SK-N-SH treated with all-trans-retinoic acid at 6 μM for 48 hours (cell line): ENCODE measurements around the gene TMEM132D.

Experiments
- ATAC-seq: fragments of 200-7000 bp; cut with Tn5 transposase; 3 replicates; pipeline ENCODE4 v1.9.1; 2020; ENCODE audit warnings: mild to moderate bottlenecking, moderate library complexity
- ARNTL ChIP-seq: fragments of 450-650 bp; formaldehyde crosslinking; IDR thresholded peaks from 2 replicates; pipeline ENCODE4 v1.5.0; 2020; ENCODE audit warnings: low read depth, mild to moderate bottlenecking, moderate library complexity, borderline replicate concordance
- BACH2 ChIP-seq: fragments of 250-450 bp; sonication (Bioruptor Pico); IDR thresholded peaks from 2 replicates; pipeline ENCODE4 v1.9.0; 2021; ENCODE audit warnings: mild to moderate bottlenecking, borderline replicate concordance
- CSDC2 ChIP-seq: fragments of 250-450 bp; sonication (Bioruptor Pico); IDR thresholded peaks from 2 replicates; pipeline ENCODE4 v1.5.0; 2020; ENCODE audit warnings: mild to moderate bottlenecking, moderate library complexity
- ESRRG ChIP-seq: fragments of 250-450 bp; sonication (Bioruptor Pico); IDR thresholded peaks from 2 replicates; pipeline ENCODE4 v1.6.1; 2021; ENCODE audit warnings: mild to moderate bottlenecking
- GLIS3 ChIP-seq: fragments of 250-450 bp; sonication (Bioruptor Pico); IDR thresholded peaks from 2 replicates; pipeline ENCODE4 v1.5.0; 2020; ENCODE audit warnings: mild to moderate bottlenecking, moderate library complexity
- ISL1 ChIP-seq: fragments of 250-450 bp; sonication (Bioruptor Pico); IDR thresholded peaks from 2 replicates; pipeline ENCODE4 v2.1.2; 2022; ENCODE audit warnings: mild to moderate bottlenecking, moderate library complexity
- OSR1 ChIP-seq: fragments of 250-450 bp; sonication (Bioruptor Pico); IDR thresholded peaks from 2 replicates; pipeline ENCODE4 v1.8.0; 2022; ENCODE audit warnings: moderate library complexity, mild to moderate bottlenecking, inconsistent platforms
- PPARA ChIP-seq: fragments of 250-450 bp; sonication (Bioruptor Pico); IDR thresholded peaks from 2 replicates; pipeline ENCODE4 v1.5.0; 2020; ENCODE audit warnings: mild to moderate bottlenecking, borderline replicate concordance
- RARB ChIP-seq: fragments of 250-450 bp; sonication (Bioruptor Pico); IDR thresholded peaks from 2 replicates; pipeline ENCODE4 v1.8.0; 2021; ENCODE audit warnings: mild to moderate bottlenecking, moderate library complexity
- SNAI2 ChIP-seq: fragments of 250-450 bp; sonication (Bioruptor Pico); IDR thresholded peaks from 2 replicates; pipeline ENCODE4 v1.5.0; 2020; ENCODE audit warnings: mild to moderate bottlenecking, moderate library complexity
- TCF4 ChIP-seq: fragments of 250-450 bp; sonication (Bioruptor Pico); IDR thresholded peaks from 2 replicates; pipeline ENCODE4 v1.8.0; 2021; ENCODE audit warnings: mild to moderate bottlenecking, moderate library complexity, borderline replicate concordance
- TOX ChIP-seq: fragments of 250-450 bp; sonication (Bioruptor Pico); IDR thresholded peaks from 2 replicates; pipeline ENCODE4 v1.8.0; 2021; ENCODE audit warnings: mild to moderate bottlenecking, moderate library complexity, borderline replicate concordance
- ZC3H10 ChIP-seq: fragments of 250-450 bp; sonication (Bioruptor Pico); IDR thresholded peaks from 2 replicates; pipeline ENCODE4 v1.5.1; 2021; ENCODE audit warnings: mild to moderate bottlenecking, moderate library complexity
- ZFP3 ChIP-seq: fragments of 250-450 bp; sonication (Bioruptor Pico); IDR thresholded peaks from 2 replicates; pipeline ENCODE4 v1.5.0; 2020; ENCODE audit warnings: mild to moderate bottlenecking, moderate library complexity
- ZFP30 ChIP-seq: fragments of 450-650 bp; formaldehyde crosslinking; IDR thresholded peaks from 2 replicates; pipeline ENCODE4 v1.5.0; 2022; ENCODE audit warnings: mild to moderate bottlenecking, moderate library complexity
- ZNF565 ChIP-seq: fragments of 450-650 bp; formaldehyde crosslinking; conservative IDR thresholded peaks from 2 replicates; pipeline ENCODE4 v1.5.0; 2020; ENCODE audit warnings: low read depth, mild to moderate bottlenecking, moderate library complexity
- TF ChIP-seq, protein P1 (sequence below): fragments of 250-450 bp; sonication (Bioruptor Pico); IDR thresholded peaks from 2 replicates; pipeline ENCODE4 v1.5.1; 2021; ENCODE audit warnings: mild to moderate bottlenecking, moderate library complexity
- TF ChIP-seq, protein P2 (sequence below): fragments of 250-450 bp; sonication (Bioruptor Pico); IDR thresholded peaks from 2 replicates; pipeline ENCODE4 v1.5.1; 2020; ENCODE audit warnings: low read depth, mild to moderate bottlenecking, moderate library complexity
- TF ChIP-seq, protein P3 (sequence below): fragments of 250-450 bp; sonication (Bioruptor Pico); IDR thresholded peaks from 2 replicates; pipeline ENCODE4 v1.8.0; 2020; ENCODE audit warnings: mild to moderate bottlenecking, moderate library complexity, borderline replicate concordance
- TF ChIP-seq, protein P4 (sequence below): fragments of 250-450 bp; sonication (Bioruptor Pico); IDR thresholded peaks from 2 replicates; pipeline ENCODE4 v1.5.0; 2020; ENCODE audit warnings: mild to moderate bottlenecking, moderate library complexity
- TF ChIP-seq, protein P5 (sequence below): fragments of 250-450 bp; sonication (Bioruptor Pico); IDR thresholded peaks from 2 replicates; pipeline ENCODE4 v1.8.0; 2021; ENCODE audit warnings: low read depth, mild to moderate bottlenecking, moderate library complexity, borderline replicate concordance

TMEM132D gene

DNA sequence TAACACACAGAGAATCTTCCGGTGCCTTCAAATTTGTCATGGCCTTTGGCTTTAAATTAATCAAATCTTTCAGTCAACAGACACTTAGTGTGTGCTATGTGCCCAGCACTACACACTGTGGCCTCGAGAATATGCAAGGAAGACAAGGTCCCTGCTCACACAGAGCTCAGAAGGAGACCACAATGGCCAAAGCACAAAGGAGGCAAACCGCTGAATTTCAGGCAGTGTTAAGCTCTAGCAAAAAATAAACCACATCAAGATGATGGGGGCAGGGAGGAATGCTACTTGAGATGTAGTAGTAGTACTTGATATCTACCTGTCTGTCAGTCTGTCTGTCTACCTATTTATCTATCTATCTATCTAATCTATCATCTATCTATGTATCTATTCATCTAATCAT lies 227.9 kb downstream of the TMEM132D start:
- TF ChIP-seq, protein P1, sequence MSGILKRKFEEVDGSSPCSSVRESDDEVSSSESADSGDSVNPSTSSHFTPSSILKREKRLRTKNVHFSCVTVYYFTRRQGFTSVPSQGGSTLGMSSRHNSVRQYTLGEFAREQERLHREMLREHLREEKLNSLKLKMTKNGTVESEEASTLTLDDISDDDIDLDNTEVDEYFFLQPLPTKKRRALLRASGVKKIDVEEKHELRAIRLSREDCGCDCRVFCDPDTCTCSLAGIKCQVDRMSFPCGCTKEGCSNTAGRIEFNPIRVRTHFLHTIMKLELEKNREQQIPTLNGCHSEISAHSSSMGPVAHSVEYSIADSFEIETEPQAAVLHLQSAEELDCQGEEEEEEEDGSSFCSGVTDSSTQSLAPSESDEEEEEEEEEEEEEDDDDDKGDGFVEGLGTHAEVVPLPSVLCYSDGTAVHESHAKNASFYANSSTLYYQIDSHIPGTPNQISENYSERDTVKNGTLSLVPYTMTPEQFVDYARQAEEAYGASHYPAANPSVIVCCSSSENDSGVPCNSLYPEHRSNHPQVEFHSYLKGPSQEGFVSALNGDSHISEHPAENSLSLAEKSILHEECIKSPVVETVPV (CRISPR knock-in tag) = no peak
- TF ChIP-seq, protein P2, sequence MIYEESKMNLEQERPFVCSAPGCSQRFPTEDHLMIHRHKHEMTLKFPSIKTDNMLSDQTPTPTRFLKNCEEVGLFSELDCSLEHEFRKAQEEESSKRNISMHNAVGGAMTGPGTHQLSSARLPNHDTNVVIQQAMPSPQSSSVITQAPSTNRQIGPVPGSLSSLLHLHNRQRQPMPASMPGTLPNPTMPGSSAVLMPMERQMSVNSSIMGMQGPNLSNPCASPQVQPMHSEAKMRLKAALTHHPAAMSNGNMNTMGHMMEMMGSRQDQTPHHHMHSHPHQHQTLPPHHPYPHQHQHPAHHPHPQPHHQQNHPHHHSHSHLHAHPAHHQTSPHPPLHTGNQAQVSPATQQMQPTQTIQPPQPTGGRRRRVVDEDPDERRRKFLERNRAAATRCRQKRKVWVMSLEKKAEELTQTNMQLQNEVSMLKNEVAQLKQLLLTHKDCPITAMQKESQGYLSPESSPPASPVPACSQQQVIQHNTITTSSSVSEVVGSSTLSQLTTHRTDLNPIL (CRISPR knock-in tag) = no peak
- TF ChIP-seq TCF4 = no peak
- TF ChIP-seq ESRRG (CRISPR knock-in tag) = no peak
- no peak for TF ChIP-seq ISL1 (CRISPR knock-in tag)
- no peak for TF ChIP-seq CSDC2 (CRISPR knock-in tag)
- TF ChIP-seq TOX (CRISPR knock-in tag) = no peak
- no peak for TF ChIP-seq ARNTL (CRISPR knock-in tag)
- TF ChIP-seq GLIS3 = no peak
- TF ChIP-seq, protein P3, sequence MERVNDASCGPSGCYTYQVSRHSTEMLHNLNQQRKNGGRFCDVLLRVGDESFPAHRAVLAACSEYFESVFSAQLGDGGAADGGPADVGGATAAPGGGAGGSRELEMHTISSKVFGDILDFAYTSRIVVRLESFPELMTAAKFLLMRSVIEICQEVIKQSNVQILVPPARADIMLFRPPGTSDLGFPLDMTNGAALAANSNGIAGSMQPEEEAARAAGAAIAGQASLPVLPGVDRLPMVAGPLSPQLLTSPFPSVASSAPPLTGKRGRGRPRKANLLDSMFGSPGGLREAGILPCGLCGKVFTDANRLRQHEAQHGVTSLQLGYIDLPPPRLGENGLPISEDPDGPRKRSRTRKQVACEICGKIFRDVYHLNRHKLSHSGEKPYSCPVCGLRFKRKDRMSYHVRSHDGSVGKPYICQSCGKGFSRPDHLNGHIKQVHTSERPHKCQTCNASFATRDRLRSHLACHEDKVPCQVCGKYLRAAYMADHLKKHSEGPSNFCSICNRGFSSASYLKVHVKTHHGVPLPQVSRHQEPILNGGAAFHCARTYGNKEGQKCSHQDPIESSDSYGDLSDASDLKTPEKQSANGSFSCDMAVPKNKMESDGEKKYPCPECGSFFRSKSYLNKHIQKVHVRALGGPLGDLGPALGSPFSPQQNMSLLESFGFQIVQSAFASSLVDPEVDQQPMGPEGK (CRISPR knock-in tag) = no peak
- TF ChIP-seq ZC3H10 (CRISPR knock-in tag) = no peak
- no peak for ATAC-seq

DNA sequence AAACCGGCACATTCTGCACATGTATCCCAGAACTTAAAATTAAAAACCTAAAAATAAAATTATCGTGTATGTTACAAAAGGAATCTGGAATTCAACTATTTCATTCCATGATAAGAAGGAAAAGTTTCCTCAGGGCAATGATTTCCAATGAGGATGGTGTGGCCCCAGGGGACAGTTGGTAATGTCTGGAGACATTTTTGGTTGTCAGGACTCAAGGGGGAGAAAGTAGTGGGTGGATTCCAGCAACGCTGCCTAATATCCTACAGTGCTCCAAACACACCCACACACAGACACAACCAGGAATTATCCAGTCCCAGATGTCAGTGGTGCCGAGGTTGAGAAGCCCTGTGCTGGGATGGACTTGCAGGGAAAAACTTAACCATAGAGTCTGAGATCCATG lies 228.3 kb downstream of the TMEM132D start:
- ATAC-seq = no peak
- no peak for TF ChIP-seq ZFP3
- TF ChIP-seq, protein P4, sequence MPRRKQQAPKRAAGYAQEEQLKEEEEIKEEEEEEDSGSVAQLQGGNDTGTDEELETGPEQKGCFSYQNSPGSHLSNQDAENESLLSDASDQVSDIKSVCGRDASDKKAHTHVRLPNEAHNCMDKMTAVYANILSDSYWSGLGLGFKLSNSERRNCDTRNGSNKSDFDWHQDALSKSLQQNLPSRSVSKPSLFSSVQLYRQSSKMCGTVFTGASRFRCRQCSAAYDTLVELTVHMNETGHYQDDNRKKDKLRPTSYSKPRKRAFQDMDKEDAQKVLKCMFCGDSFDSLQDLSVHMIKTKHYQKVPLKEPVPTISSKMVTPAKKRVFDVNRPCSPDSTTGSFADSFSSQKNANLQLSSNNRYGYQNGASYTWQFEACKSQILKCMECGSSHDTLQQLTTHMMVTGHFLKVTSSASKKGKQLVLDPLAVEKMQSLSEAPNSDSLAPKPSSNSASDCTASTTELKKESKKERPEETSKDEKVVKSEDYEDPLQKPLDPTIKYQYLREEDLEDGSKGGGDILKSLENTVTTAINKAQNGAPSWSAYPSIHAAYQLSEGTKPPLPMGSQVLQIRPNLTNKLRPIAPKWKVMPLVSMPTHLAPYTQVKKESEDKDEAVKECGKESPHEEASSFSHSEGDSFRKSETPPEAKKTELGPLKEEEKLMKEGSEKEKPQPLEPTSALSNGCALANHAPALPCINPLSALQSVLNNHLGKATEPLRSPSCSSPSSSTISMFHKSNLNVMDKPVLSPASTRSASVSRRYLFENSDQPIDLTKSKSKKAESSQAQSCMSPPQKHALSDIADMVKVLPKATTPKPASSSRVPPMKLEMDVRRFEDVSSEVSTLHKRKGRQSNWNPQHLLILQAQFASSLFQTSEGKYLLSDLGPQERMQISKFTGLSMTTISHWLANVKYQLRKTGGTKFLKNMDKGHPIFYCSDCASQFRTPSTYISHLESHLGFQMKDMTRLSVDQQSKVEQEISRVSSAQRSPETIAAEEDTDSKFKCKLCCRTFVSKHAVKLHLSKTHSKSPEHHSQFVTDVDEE (CRISPR knock-in tag) = no peak
- TF ChIP-seq OSR1 (CRISPR knock-in tag) = no peak
- TF ChIP-seq ARNTL (CRISPR knock-in tag) = no peak
- TF ChIP-seq, protein P5, sequence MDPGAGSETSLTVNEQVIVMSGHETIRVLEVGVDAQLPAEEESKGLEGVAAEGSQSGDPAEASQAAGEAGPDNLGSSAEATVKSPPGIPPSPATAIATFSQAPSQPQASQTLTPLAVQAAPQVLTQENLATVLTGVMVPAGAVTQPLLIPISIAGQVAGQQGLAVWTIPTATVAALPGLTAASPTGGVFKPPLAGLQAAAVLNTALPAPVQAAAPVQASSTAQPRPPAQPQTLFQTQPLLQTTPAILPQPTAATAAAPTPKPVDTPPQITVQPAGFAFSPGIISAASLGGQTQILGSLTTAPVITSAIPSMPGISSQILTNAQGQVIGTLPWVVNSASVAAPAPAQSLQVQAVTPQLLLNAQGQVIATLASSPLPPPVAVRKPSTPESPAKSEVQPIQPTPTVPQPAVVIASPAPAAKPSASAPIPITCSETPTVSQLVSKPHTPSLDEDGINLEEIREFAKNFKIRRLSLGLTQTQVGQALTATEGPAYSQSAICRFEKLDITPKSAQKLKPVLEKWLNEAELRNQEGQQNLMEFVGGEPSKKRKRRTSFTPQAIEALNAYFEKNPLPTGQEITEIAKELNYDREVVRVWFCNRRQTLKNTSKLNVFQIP (CRISPR knock-in tag) = no peak
- TF ChIP-seq, protein P2 (CRISPR knock-in tag) = no peak
- TF ChIP-seq TCF4 = no peak
- no peak for TF ChIP-seq ZNF565 (CRISPR knock-in tag)
- TF ChIP-seq, protein P1 (CRISPR knock-in tag) = no peak

DNA sequence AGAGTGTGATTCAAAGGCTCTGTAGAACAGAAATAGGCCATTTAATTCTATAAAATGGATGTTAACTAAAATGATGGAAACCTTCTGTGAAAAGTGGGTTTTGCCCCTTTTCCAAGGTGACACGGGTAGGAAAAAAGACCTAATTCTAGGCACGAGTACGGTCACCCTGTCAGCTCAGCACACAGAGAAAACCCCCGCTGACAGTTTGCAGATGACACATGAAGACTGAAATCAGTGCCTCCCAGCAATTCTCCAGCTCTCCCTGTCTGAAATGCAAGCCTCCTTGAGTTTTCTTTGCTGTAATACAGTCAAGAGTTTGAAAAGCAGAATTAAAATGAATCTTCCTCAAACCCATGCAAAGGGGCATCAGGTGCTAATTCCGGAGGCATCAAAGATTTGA lies 230.0 kb downstream of the TMEM132D start:
- no peak for ATAC-seq
- TF ChIP-seq ZFP3 (no peak), GLIS3 (no peak), RARB (CRISPR knock-in tag) (no peak), SNAI2 (no peak), PPARA (CRISPR knock-in tag) (no peak), ZC3H10 (CRISPR knock-in tag) (no peak), ARNTL (CRISPR knock-in tag) (no peak), OSR1 (CRISPR knock-in tag) (no peak), BACH2 (CRISPR knock-in tag) (no peak), ZFP30 (CRISPR knock-in tag) (no peak)
- TF ChIP-seq, protein P4 (CRISPR knock-in tag) = no peak
- TF ChIP-seq, protein P1 (CRISPR knock-in tag) = no peak
